ENCODE measurements around the gene C2orf49.

The C2orf49 gene

GRCh38 chr2:105378276-105378840 lies 41.0 kb downstream of the C2orf49 start:
- DNase-seq (no peak), ATAC-seq (replicated peaks) (no peak)
- Mint-ChIP-seq H3K27me3 (peaks cover 3 to 6% of the 10 kb centered on the region in 2 donors), H3K4me3 (no peak overlapping the region), H3K9me3 (no peaks in the 10 kb centered on the region), H3K36me3 (no peaks in the 10 kb centered on the region), H3K27ac (no peak overlapping the region), H3K4me1 (peaks cover 3 to 15% of the 10 kb centered on the region in 2 donors)

- H3K9me3 Mint-ChIP-seq, result no peaks in the 10 kb centered on the region
- no peaks in the 10 kb centered on the region for H3K36me3 Mint-ChIP-seq
- no peak overlapping the region for H3K4me3 Mint-ChIP-seq
- H3K27me3 Mint-ChIP-seq, result peaks cover 3 to 6% of the 10 kb centered on the region in 2 donors
- H3K27ac Mint-ChIP-seq, result no peak overlapping the region
- peaks cover 3 to 20% of the 10 kb centered on the region in 2 donors for H3K4me1 Mint-ChIP-seq
- no peak for DNase-seq
- no peak for ATAC-seq (replicated peaks)
Measured at GRCh38 chr2:105378921-105379383, 41.6 kb downstream of the C2orf49 start.

GRCh38 chr2:105379741-105380186 lies 42.4 kb downstream of the C2orf49 start:
- H3K4me1 Mint-ChIP-seq, result peaks cover 3 to 20% of the 10 kb centered on the region in 2 donors
- no peaks in the 10 kb centered on the region for H3K9me3 Mint-ChIP-seq
- no peak overlapping the region for H3K4me3 Mint-ChIP-seq
- peaks cover 3 to 6% of the 10 kb centered on the region in 2 donors for H3K27me3 Mint-ChIP-seq
- DNase-seq (no peak), ATAC-seq (replicated peaks) (peak; percentile 57 to 67)
- no peak overlapping the region for H3K27ac Mint-ChIP-seq
- H3K36me3 Mint-ChIP-seq, result no peaks in the 10 kb centered on the region

GRCh38 chr2:105380432-105381100 lies 43.2 kb downstream of the C2orf49 start:
- H3K9me3 Mint-ChIP-seq, result no peaks in the 10 kb centered on the region
- no peak overlapping the region for H3K4me3 Mint-ChIP-seq
- DNase-seq, result no peak
- no peaks in the 10 kb centered on the region for H3K36me3 Mint-ChIP-seq
- no peak for ATAC-seq (replicated peaks)
- H3K4me1 Mint-ChIP-seq, result peaks cover 3 to 20% of the 10 kb centered on the region in 2 donors
- H3K27ac Mint-ChIP-seq, result no peak overlapping the region
- peaks cover 6 to 9% of the 10 kb centered on the region in 2 donors for H3K27me3 Mint-ChIP-seq

GRCh38 chr2:105381101-105381668 lies 43.8 kb downstream of the C2orf49 start:
- no peak overlapping the region for H3K27ac Mint-ChIP-seq
- ATAC-seq (replicated peaks) (no peak), DNase-seq (no peak)
- no peaks in the 10 kb centered on the region for H3K36me3 Mint-ChIP-seq
- peaks cover 3 to 20% of the 10 kb centered on the region in 2 donors for H3K4me1 Mint-ChIP-seq
- H3K27me3 Mint-ChIP-seq, result peaks cover 6 to 14% of the 10 kb centered on the region in 2 donors
- H3K9me3 Mint-ChIP-seq, result no peaks in the 10 kb centered on the region
- no peak overlapping the region for H3K4me3 Mint-ChIP-seq

GRCh38 chr2:105382177-105382576 lies 44.8 kb downstream of the C2orf49 start:
- Mint-ChIP-seq H3K9me3 (no peaks in the 10 kb centered on the region), H3K4me3 (no peak overlapping the region), H3K36me3 (no peaks in the 10 kb centered on the region), H3K27ac (no peak overlapping the region), H3K27me3 (peaks cover 6 to 14% of the 10 kb centered on the region in 2 donors), H3K4me1 (peaks cover 3 to 20% of the 10 kb centered on the region in 2 donors)
- no peak for DNase-seq
- ATAC-seq (replicated peaks), result no peak

- Mint-ChIP-seq H3K27ac (no peak overlapping the region), H3K36me3 (no peaks in the 10 kb centered on the region), H3K4me1 (peaks cover 3 to 20% of the 10 kb centered on the region in 2 donors), H3K27me3 (peaks cover 15% of the 10 kb centered on the region in 2 donors), H3K4me3 (no peak overlapping the region), H3K9me3 (peaks cover 0 to 3% of the 10 kb centered on the region in 2 donors)
- ATAC-seq (replicated peaks) (no peak), DNase-seq (no peak)
Measured at GRCh38 chr2:105383432-105384166, 46.3 kb downstream of the C2orf49 start.

- DNase-seq (no peak), ATAC-seq (replicated peaks) (no peak)
- H3K27me3 Mint-ChIP-seq, result peaks cover 15% of the 10 kb centered on the region in 2 donors
- no peak overlapping the region for H3K4me3 Mint-ChIP-seq
- peaks cover 0 to 3% of the 10 kb centered on the region in 2 donors for H3K9me3 Mint-ChIP-seq
- no peak overlapping the region for H3K27ac Mint-ChIP-seq
- peaks cover 3 to 20% of the 10 kb centered on the region in 2 donors for H3K4me1 Mint-ChIP-seq
- no peaks in the 10 kb centered on the region for H3K36me3 Mint-ChIP-seq
Measured at GRCh38 chr2:105384216-105384615, 46.9 kb downstream of the C2orf49 start.

GRCh38 chr2:105384861-105385260 lies 47.5 kb downstream of the C2orf49 start:
- H3K27me3 Mint-ChIP-seq, result peaks cover 9 to 15% of the 10 kb centered on the region in 2 donors
- no peaks in the 10 kb centered on the region for H3K36me3 Mint-ChIP-seq

GRCh38 chr2:105385731-105386540 lies 48.6 kb downstream of the C2orf49 start:
- Mint-ChIP-seq H3K27me3 (peaks cover 9 to 15% of the 10 kb centered on the region in 2 donors), H3K9me3 (peaks cover 0 to 3% of the 10 kb centered on the region in 2 donors)
- ATAC-seq (replicated peaks), result no peak

More at GRCh38 chr2:105384861-105385260, 47.5 kb downstream of the C2orf49 start:
- Mint-ChIP-seq H3K4me3 (no peak overlapping the region), H3K4me1 (peaks cover 0 to 15% of the 10 kb centered on the region in 2 donors), H3K27ac (no peak overlapping the region), H3K9me3 (peaks cover 0 to 3% of the 10 kb centered on the region in 2 donors)
- no peak for ATAC-seq (replicated peaks)
- DNase-seq, result no peak

GRCh38 chr2:105387225-105387624 lies 49.9 kb downstream of the C2orf49 start:
- H3K27me3 Mint-ChIP-seq, result peaks cover 9 to 15% of the 10 kb centered on the region in 2 donors
- H3K36me3 Mint-ChIP-seq, result no peaks in the 10 kb centered on the region
- H3K4me3 Mint-ChIP-seq, result no peak overlapping the region
- peaks cover 0 to 3% of the 10 kb centered on the region in 2 donors for H3K9me3 Mint-ChIP-seq
- no peak for DNase-seq
- peaks cover 0 to 8% of the 10 kb centered on the region in 2 donors for H3K4me1 Mint-ChIP-seq
- ATAC-seq (replicated peaks), result no peak
- no peak overlapping the region for H3K27ac Mint-ChIP-seq

More at GRCh38 chr2:105385731-105386540, 48.6 kb downstream of the C2orf49 start:
- Mint-ChIP-seq H3K4me1 (peaks cover 0 to 8% of the 10 kb centered on the region in 2 donors), H3K36me3 (no peaks in the 10 kb centered on the region), H3K4me3 (no peak overlapping the region), H3K27ac (no peak overlapping the region)
- DNase-seq, result no peak

GRCh38 chr2:105388971-105389381 lies 51.6 kb downstream of the C2orf49 start:
- no peak for DNase-seq
- ATAC-seq (replicated peaks), result no peak
- H3K36me3 Mint-ChIP-seq, result no peaks in the 10 kb centered on the region

GRCh38 chr2:105390454-105390853 lies 53.1 kb downstream of the C2orf49 start:
- peak in 1 of 2 donors; percentile 21 for ATAC-seq (replicated peaks)
- Mint-ChIP-seq H3K9me3 (peaks cover 0 to 3% of the 10 kb centered on the region in 2 donors), H3K27me3 (peaks cover 28% of the 10 kb centered on the region in 2 donors), H3K4me3 (no peak overlapping the region), H3K27ac (no peak overlapping the region), H3K36me3 (no peaks in the 10 kb centered on the region), H3K4me1 (no peaks in the 10 kb centered on the region)
- DNase-seq, result no peak

More at GRCh38 chr2:105388971-105389381, 51.6 kb downstream of the C2orf49 start:
- Mint-ChIP-seq H3K27ac (no peak overlapping the region), H3K4me3 (no peak overlapping the region), H3K27me3 (peaks cover 15 to 23% of the 10 kb centered on the region in 2 donors), H3K4me1 (no peaks in the 10 kb centered on the region), H3K9me3 (peaks cover 0 to 3% of the 10 kb centered on the region in 2 donors)

Measured in stimulated activated naive B cell treated with anti-CD40 and anti-IgM and Interleukin-4, amounts not matched to agents 10 μg/mL and 1 μg/mL and 100 μg/mL, for 72 hours (primary cell).